A673 (cell line): ENCODE results near the gene SHANK3. TPM values are rescaled to one million over a fixed set of nuclear protein-coding genes. Genes with fewer than 3 reads are reported as not detected.

Experiments used
- BruUV-seq: library from RNA; stranded (reverse); fragments of 400-500 nt; replicated peaks from 2 replicates; lab custom pipeline; 2021; lab: Mats Ljungman, UMichigan
- CTCF ChIA-PET: fragments of 300-600 bp; sonication (Branson Sonifier 250); formaldehyde crosslinking; loops from one replicate; lab custom pipeline; 2022; ENCODE audit warnings: antibody characterized with exemption; lab: Charles Lee
- POLR2A ChIA-PET: fragments of 300-600 bp; sonication (Branson Sonifier 250); formaldehyde crosslinking; loops from one replicate; lab custom pipeline; 2022; ENCODE audit warnings: antibody characterized with exemption; ENCODE audit not compliant: low non-redundant PET; lab: Charles Lee
- DNase-seq: peaks from one replicate; pipeline ENCODE4 v3.0.0-alpha.2; 2015; ENCODE audit warnings: low spot score
- H3K27ac ChIP-seq: fragments of 200-600 bp; sonication (generic); 2 replicates; pipeline ENCODE4 v1.5.1; 2016; ENCODE audit warnings: mixed run types, low read depth, mild to moderate bottlenecking, mixed read lengths, antibody characterized with exemption, low read length; ENCODE audit not compliant: poor library complexity, severe bottlenecking
- H3K27me3 ChIP-seq: fragments of 200-600 bp; sonication (generic); replicated peaks from 2 replicates; pipeline ENCODE4 v1.6.1; 2017; ENCODE audit warnings: mixed run types, low read depth, mild to moderate bottlenecking, mixed read lengths, antibody characterized with exemption, low read length; ENCODE audit not compliant: insufficient read depth, poor library complexity
- H3K36me3 ChIP-seq: fragments of 200-600 bp; sonication (generic); 2 replicates; pipeline ENCODE4 v1.6.1; 2016; ENCODE audit warnings: mixed run types, mild to moderate bottlenecking, mixed read lengths, antibody characterized with exemption, low read length; ENCODE audit not compliant: insufficient read depth, poor library complexity, severe bottlenecking
- H3K4me1 ChIP-seq: fragments of 200-600 bp; sonication (generic); 2 replicates; pipeline ENCODE4 v1.6.1; 2017; ENCODE audit warnings: mixed run types, mild to moderate bottlenecking, mixed read lengths, antibody characterized with exemption, low read length; ENCODE audit not compliant: insufficient read depth, poor library complexity, severe bottlenecking
- H3K4me3 ChIP-seq: fragments of 200-600 bp; sonication (generic); 2 replicates; pipeline ENCODE4 v1.5.1; 2016; ENCODE audit warnings: low read depth, mixed run types, mild to moderate bottlenecking, mixed read lengths, low read length; ENCODE audit not compliant: poor library complexity, severe bottlenecking
- H3K9me3 ChIP-seq: fragments of 200-600 bp; sonication (generic); 2 replicates; pipeline ENCODE4 v1.6.1; 2016; ENCODE audit warnings: mixed run types, low read depth, mild to moderate bottlenecking, mixed read lengths, antibody characterized with exemption, low read length; ENCODE audit not compliant: poor library complexity, severe bottlenecking
- EZH2 ChIP-seq: fragments of 200-600 bp; sonication (generic); IDR thresholded peaks from 2 replicates; pipeline ENCODE4 v1.6.1; 2017; ENCODE audit warnings: borderline replicate concordance, low read depth, mild to moderate bottlenecking, mixed read lengths, antibody characterized with exemption, low read length; ENCODE audit not compliant: poor library complexity, severe bottlenecking
- intact Hi-C: fragments of 100-400 bp; cut with micrococcal nuclease; formaldehyde crosslinking; loops from one replicate; pipeline ENCODE4 v1.10.0; 2022; ENCODE audit not compliant: unreplicated experiment
- total RNA-seq: library from RNA; stranded (reverse); gene quantifications from 2 replicates; pipeline ENCODE4 v1.2.3, GENCODE V29; 2021
- TF ChIP-seq, protein P1 (sequence below): fragments of 300-800, 200-600 bp; sonication (generic); conservative IDR thresholded peaks from 2 replicates; pipeline ENCODE4 v1.5.1; 2017; ENCODE audit warnings: low read depth, mild to moderate bottlenecking, antibody characterized with exemption, low read length, moderate library complexity, mixed read lengths

SHANK3 gene
- total RNA-seq, 1 experiment from 2014 or later = 4.4 TPM

GRCh38 chr22:50717709-50718351, 45.2 kb downstream of the SHANK3 start:
- Histone ChIP-seq H3K9me3 (no peaks in the 10 kb centered on the region), H3K4me1 (no peaks in the 10 kb centered on the region), H3K4me3 (no peak overlapping the region), H3K36me3 (no peaks in the 10 kb centered on the region), H3K27ac (no peak overlapping the region), H3K27me3 (peaks cover 22% of the 10 kb centered on the region)
- no TSS peak for BruUV-seq
- POLR2A ChIA-PET = no interaction called here
- intact Hi-C loops = no loop called here
- DNase-seq = no peak
- CTCF ChIA-PET = no interaction called here
- TF ChIP-seq EZH2 = no peak
- TF ChIP-seq, protein P1, sequence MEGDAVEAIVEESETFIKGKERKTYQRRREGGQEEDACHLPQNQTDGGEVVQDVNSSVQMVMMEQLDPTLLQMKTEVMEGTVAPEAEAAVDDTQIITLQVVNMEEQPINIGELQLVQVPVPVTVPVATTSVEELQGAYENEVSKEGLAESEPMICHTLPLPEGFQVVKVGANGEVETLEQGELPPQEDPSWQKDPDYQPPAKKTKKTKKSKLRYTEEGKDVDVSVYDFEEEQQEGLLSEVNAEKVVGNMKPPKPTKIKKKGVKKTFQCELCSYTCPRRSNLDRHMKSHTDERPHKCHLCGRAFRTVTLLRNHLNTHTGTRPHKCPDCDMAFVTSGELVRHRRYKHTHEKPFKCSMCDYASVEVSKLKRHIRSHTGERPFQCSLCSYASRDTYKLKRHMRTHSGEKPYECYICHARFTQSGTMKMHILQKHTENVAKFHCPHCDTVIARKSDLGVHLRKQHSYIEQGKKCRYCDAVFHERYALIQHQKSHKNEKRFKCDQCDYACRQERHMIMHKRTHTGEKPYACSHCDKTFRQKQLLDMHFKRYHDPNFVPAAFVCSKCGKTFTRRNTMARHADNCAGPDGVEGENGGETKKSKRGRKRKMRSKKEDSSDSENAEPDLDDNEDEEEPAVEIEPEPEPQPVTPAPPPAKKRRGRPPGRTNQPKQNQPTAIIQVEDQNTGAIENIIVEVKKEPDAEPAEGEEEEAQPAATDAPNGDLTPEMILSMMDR = peak; percentile 31; the same call in 1 of the 2 replicates

- Histone ChIP-seq H3K27ac (no peak overlapping the region), H3K9me3 (no peaks in the 10 kb centered on the region), H3K27me3 (peaks cover 22% of the 10 kb centered on the region), H3K4me3 (no peak overlapping the region), H3K36me3 (no peaks in the 10 kb centered on the region), H3K4me1 (no peaks in the 10 kb centered on the region)
- intact Hi-C loops = no loop called here
- no peak for TF ChIP-seq EZH2
- TF ChIP-seq, protein P1 = no peak
- CTCF ChIA-PET = no interaction called here
- no TSS peak for BruUV-seq
- DNase-seq = no peak
- POLR2A ChIA-PET = no interaction called here
Measured at GRCh38 chr22:50718352-50718709, 45.7 kb downstream of the SHANK3 start.

- no TSS peak for BruUV-seq
- Histone ChIP-seq H3K27me3 (peaks cover 22% of the 10 kb centered on the region), H3K4me3 (no peak overlapping the region), H3K9me3 (no peaks in the 10 kb centered on the region), H3K27ac (no peak overlapping the region), H3K36me3 (no peaks in the 10 kb centered on the region), H3K4me1 (no peaks in the 10 kb centered on the region)
- intact Hi-C loops = no loop called here
- TF ChIP-seq EZH2 = no peak
- TF ChIP-seq, protein P1 = no peak
- POLR2A ChIA-PET = no interaction called here
- DNase-seq = no peak
- CTCF ChIA-PET = no interaction called here
Measured at GRCh38 chr22:50719814-50720300, 47.2 kb downstream of the SHANK3 start.
